ES-I3 (cell line): Measurements from ENCODE around the gene LYPD6B.

ENCODE experiments used
- H3K36me3 ChIP-seq: 2 replicates; pipeline ENCODE4 v1.6.1; 2013; ENCODE audit warnings: mild to moderate bottlenecking, low read length, control low read depth, moderate library complexity; ENCODE audit not compliant: insufficient read depth
- H3K4me1 ChIP-seq: 2 replicates; pipeline ENCODE4 v1.6.1; 2013; ENCODE audit warnings: mild to moderate bottlenecking, control low read depth, low read length; ENCODE audit not compliant: insufficient read depth
- H3K9ac ChIP-seq: 2 replicates; pipeline ENCODE4 v1.6.1; 2013; ENCODE audit warnings: low read depth, mild to moderate bottlenecking, low read length, moderate library complexity
- H3K9me3 ChIP-seq: 2 replicates; pipeline ENCODE4 v1.6.1; 2013; ENCODE audit warnings: mild to moderate bottlenecking, low read length, moderate library complexity; ENCODE audit not compliant: control insufficient read depth, insufficient read depth

LYPD6B gene

DNA sequence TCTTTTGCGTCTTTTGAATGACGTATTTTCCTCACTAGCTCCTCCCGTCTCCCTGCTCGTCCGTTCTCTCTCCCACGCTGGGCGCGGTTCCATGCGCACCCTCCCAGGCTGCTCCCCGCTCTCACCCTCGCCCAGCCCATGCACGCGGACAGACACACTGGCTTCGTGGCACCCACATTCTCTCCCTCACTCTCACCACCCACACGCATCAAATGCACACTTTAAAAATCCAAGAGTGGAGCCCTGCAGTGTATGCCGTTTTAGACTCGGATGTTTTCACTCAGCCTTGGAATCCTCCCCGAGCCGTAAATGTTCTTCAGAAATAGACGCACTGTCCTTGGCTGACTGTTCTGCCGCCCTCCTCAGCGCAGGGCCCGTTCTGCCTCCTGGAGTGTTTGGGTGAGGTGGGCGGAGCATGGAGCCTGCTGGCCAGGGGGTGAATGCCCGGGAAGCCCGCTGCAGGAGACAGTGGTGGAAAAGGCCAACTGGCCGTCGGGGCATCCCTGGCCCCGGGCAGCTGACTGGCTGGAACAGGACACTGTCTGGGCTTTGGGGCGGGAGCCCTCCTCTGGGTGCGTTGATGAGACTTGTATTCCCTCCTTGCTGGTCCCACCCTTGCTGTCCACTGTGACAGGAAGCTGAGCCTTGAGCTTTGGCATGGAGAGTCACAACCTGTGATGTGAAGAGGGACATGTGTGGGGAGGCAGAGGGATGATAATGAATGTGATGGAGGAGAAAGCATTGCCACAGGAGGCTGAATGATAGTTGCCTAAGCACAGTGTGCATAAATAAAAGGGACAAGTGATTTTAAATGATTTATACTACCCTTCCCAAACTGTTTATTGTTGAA, 35.4 kb upstream of the LYPD6B start:
- Histone ChIP-seq H3K9me3 (no peaks in the 10 kb centered on the region; the same call in 1 of the 2 replicates), H3K36me3 (peaks cover 20% of the 10 kb centered on the region; the same call in 1 of the 2 replicates), H3K9ac (no peak overlapping the region), H3K4me1 (peaks cover 14% of the 10 kb centered on the region)

DNA sequence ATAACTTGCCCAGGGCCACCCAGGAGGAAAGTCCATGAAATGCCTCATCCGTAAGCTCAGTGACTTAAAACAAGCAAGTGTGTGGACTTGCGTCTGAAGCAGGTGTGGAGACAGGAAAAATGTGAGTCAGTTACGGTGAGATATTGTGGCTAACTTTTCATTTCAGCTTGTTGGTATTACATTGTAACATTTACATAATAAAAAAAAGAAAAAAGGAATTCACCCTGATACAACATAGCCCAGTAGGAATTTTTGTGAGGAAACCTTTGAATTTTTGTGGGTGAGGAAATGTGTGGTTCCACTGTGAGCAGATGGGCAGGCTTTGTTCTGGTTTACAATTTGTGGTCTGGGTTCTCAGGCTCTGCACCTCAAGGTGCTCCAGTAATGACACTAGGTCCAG, 33.7 kb upstream of the LYPD6B start:
- H3K9me3 ChIP-seq, result no peaks in the 10 kb centered on the region; the same call in 1 of the 2 replicates
- peaks cover 20% of the 10 kb centered on the region; the same call in 1 of the 2 replicates for H3K36me3 ChIP-seq
- no peak overlapping the region for H3K9ac ChIP-seq
- peaks cover 16% of the 10 kb centered on the region for H3K4me1 ChIP-seq

DNA sequence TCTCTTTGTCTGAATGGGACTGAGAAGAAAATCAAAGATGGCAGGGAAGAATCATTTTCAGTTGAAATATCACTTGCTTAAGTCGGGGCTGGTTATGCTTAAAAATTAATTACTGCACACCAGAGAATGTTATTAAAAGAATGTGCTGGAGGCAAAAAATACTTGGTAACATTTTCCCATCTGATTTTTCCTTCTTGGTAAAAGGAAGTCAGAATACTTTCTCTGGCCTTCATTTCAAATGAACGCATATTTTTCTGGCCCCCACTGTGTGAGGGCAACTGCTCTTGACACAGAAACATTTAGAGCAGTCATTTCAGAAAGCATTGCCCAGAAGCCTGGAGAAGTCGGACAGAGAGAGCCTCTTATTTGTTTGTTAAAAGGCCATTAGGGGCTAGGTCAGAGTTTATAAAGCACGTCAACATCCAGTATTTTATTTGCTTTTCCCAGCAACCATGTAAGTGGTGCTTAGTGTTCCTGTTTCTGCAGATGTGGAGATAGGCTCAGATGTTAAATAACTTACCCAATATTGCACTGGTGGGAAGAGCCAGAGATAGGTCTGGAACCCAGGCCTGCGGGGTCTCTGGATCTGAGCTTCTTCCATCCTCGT, 32.9 kb upstream of the LYPD6B start:
- no peak overlapping the region for H3K9ac ChIP-seq
- H3K36me3 ChIP-seq, result peaks cover 20% of the 10 kb centered on the region; the same call in 1 of the 2 replicates
- peaks cover 9% of the 10 kb centered on the region for H3K4me1 ChIP-seq
- H3K9me3 ChIP-seq, result no peaks in the 10 kb centered on the region; the same call in 1 of the 2 replicates

DNA sequence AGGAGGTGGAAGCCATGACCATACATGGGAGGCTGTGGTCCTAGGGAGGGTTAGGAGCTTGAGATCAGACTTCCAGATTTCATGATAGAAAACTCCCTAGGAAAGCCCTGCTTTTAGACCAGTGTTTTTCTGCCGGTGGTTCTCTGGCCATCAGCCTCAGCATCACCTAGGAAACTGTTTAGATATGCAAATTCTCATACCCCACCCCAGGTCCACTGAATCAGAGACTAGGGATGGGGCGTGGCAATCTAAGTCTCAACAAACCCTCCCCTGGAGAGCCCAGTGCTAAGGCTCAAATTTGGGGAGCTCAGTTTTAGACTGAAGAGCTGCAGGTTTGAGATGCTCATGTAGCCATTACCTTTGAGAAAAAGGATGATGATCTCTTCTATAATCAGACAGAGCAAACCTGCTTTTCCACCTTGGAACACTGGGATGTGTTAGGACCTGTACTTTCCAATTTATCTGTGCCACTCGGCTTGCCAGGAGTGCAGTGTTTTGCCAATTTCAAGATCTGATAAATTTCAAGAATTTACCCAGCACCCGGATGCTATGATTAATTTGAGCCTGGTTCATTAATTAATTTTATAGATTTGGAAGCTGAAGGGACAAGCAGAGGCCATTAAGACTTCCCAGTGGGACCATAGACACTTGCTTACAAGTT, 31.5 kb upstream of the LYPD6B start:
- Histone ChIP-seq H3K36me3 (peaks cover 14% of the 10 kb centered on the region; the same call in 1 of the 2 replicates), H3K4me1 (peaks cover 7% of the 10 kb centered on the region), H3K9ac (no peak overlapping the region), H3K9me3 (no peaks in the 10 kb centered on the region; the same call in 1 of the 2 replicates)

DNA sequence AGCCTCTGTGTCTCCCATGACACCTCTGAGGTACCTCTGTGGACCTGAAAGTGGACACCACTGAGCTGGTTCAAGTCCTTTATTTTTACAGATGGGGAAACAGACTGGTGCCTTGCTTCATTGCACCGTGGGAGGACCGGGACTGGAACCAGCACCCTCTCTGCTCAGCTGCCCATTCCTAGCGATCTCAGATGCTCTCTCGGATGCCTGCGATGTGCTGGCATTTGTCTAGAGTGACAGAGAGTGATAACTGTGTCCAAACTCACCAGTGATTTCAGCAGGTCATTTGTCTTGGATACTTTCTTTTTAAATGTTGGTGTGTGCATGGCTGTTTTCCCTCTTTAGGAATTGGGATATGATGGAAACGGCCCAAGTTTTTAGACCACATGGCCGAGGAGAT, 30.1 kb upstream of the LYPD6B start:
- H3K9me3 ChIP-seq, result no peaks in the 10 kb centered on the region
- H3K9ac ChIP-seq, result no peak overlapping the region
- peaks cover 8% of the 10 kb centered on the region; the same call in 1 of the 2 replicates for H3K36me3 ChIP-seq
- H3K4me1 ChIP-seq, result peaks cover 7% of the 10 kb centered on the region

DNA sequence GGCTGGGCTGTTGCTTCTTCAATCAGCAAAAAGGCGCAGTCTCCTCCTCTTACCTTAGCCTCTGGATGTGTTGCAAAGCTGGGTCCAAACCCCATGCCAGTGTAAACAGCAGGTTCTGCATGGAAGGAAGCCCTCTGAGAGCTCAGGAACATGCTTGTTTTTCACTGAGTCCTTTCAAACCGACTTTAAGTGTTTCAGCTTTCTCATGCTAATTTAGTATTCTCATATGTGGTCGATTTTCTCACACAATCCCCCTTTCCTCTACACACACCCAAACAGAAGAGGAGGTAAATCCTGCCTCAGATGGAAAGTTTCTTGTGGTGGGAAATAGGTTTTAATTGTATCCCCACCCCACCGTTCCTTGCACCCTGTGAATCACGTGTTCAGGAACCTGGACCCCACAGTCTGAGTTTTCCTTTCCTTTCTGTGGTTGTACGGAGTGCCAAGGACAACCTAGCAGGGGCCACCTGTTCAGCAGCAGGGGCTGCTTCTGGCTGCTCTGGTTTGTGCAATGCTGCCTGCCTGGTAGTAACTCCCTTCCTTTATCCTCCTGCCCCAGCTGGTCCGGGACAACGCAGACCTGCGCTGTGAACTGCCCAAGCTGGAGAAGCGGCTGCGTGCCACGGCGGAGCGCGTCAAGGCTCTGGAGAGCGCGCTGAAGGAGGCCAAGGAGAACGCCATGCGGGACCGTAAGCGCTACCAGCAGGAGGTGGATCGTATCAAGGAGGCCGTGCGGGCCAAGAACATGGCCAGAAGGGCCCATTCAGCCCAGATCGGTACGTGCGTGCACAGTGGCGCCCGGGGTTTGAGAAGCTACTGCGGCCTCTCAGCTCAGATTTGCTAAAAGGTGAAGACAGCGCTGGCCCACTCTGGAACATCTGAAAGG, 28.7 kb upstream of the LYPD6B start:
- Histone ChIP-seq H3K36me3 (peaks cover 8% of the 10 kb centered on the region; the same call in 1 of the 2 replicates), H3K9me3 (no peaks in the 10 kb centered on the region), H3K4me1 (peaks cover 7% of the 10 kb centered on the region), H3K9ac (no peak overlapping the region)

DNA sequence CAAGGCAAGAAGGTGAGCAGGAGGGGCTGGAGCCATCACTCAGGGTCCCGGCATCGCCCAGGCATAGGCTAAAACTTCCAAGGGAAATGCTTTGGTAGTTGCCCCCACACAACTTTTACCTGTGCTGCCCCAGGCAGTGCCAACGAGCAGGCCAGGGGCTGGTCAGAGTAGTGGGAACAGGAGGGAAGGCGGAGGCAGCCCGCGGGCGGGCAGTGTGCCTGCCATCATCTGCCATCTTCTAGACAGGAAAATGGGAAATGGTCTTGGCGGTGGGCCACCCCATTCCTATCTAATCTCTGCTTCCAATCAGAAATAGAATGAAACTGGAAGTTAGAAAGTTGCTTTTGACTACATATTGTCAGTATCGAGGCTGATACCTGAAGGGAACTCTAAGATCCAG, 26.0 kb upstream of the LYPD6B start:
- no peaks in the 10 kb centered on the region for H3K9me3 ChIP-seq
- H3K4me1 ChIP-seq, result peaks cover 13% of the 10 kb centered on the region
- peaks cover 14% of the 10 kb centered on the region; the same call in 1 of the 2 replicates for H3K36me3 ChIP-seq
- no peak overlapping the region for H3K9ac ChIP-seq

DNA sequence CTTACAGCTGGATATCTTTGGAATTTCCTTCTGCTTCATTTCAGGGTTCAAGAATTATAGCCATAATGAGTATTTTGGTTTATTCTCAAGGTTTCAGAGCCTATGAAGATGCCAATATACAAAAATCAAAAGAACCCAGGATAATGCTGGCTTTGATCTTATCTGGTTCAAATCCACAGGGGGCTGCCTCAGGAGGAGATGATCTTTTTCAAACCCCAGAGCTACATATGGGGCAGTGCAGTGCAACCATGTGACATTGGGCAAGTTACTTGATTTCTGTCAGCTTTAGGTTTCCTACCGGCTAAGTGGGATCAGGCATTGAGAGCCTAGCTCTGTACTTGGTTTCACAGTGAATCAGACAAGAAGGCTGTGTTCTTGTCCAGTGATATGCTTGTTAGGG, 23.0 kb upstream of the LYPD6B start:
- peaks cover 16% of the 10 kb centered on the region; the same call in 1 of the 2 replicates for H3K36me3 ChIP-seq
- peaks cover 6% of the 10 kb centered on the region for H3K4me1 ChIP-seq
- no peaks in the 10 kb centered on the region for H3K9me3 ChIP-seq
- H3K9ac ChIP-seq, result no peak overlapping the region

DNA sequence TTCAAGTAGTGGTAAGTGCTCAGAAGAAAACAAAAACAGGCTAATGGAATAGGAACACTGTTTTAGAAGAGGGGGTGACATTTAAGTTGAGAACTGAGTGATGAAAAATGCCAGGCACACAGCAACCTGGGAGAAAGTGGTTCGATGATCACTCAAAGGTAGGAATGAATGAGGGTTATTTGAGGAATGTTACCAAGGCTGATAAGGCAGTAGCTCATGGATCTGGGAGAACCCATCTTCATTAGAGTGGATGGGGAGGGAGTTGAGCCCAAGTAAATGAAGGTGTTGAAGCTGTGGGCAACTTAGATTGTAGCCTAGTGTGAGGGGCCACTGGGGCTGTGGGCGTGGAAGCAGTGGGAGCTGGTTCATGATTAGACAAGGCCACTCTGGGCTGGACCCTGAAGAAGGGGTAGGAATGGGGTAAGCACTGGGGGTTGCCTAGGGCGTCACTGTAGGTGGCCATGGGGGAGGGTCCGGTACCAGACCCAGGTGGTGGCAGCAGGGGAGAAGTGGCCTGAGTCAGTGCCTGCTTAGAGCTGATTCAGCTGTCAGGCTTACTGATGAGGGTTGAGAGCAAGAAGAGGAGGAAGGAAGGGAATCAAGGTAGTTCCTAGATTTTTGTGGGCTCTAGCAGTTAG, 22.5 kb upstream of the LYPD6B start:
- Histone ChIP-seq H3K9ac (no peak overlapping the region), H3K36me3 (peaks cover 16% of the 10 kb centered on the region; the same call in 1 of the 2 replicates), H3K4me1 (peaks cover 6% of the 10 kb centered on the region), H3K9me3 (no peaks in the 10 kb centered on the region)

DNA sequence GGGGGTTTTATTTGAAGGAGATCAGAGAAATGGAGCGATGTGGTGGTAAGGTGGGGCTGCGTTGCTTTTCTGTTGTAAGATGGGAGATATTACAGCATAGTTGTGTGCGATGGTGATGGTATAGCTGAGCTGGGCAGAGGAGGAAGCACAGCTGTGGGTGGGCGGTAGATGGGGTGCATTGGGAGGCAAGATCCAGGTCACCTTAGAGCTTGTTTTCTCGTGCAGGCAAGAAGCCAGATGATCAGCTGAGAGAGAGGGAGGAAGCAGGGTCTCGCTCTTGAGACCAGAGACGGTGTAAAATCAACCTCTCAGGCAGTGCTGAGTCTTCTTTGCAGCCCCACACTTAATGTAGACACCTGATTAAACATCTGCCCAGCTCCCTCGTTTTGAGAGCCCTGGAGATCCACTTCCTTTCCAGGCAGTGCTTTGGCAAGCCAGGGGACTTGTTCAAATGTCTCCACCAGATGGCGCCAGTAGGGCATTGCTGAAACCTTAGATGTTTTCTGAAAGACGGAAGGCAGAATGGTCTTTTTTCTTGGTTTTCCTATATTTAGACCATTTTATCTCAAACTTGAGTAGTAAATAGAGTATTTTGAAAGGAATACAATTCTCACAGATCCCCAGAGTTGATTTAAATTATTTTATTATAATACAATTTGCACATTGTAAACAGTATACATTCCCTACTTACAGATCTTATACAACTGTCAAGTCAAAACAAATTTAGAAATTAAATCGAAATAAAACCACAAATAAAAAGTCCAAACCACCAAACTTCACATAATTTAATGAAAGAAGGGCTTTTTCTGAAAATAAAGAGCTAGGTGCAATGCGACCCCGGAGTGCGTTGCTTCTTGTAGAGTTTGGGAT, 21.1 kb upstream of the LYPD6B start:
- Histone ChIP-seq H3K9me3 (no peaks in the 10 kb centered on the region), H3K4me1 (peaks cover 6% of the 10 kb centered on the region), H3K9ac (no peak overlapping the region), H3K36me3 (peaks cover 11% of the 10 kb centered on the region; the same call in 1 of the 2 replicates)

DNA sequence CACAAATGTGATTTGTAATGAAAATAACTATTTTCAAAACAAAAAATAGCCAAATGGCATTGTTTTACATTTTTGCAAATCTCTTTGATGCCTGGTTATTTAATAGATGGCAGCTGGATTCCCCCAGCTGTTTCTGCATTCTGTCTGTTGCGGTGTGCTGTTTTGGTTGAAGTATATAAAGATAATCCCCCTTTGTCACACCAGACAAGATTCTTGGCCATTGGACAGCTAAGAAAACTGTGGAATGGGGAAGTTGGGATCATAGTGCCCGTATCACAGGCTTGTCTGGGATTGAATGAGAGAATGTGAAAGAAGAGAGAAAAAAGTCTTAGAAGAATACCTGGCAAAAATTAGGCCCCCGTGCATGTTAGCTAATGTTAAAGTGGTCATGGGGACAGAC, 19.5 kb upstream of the LYPD6B start:
- H3K9ac ChIP-seq, result no peak overlapping the region
- H3K9me3 ChIP-seq, result no peaks in the 10 kb centered on the region
- H3K36me3 ChIP-seq, result peaks cover 8% of the 10 kb centered on the region; the same call in 1 of the 2 replicates
- peaks cover 6% of the 10 kb centered on the region for H3K4me1 ChIP-seq

DNA sequence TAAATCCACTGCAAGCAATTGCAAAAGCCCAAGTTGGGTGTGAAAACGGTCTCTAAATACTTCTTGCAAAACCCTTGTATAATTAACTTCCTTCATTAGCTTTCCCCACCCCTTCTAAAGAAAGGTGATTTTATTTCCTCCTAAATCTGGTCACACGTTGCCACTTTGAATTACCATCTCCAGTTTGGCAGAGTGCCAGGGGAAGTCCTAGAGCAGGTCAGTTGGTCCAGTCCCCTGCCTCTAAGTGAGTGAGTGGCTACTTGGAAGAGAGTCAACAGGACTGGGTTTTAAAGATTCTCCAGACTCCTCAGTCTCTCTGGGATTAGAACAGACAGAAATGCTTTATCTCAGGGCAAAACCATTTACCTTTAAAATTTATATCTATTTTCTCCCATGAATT, 18.7 kb upstream of the LYPD6B start:
- peaks cover 8% of the 10 kb centered on the region; the same call in 1 of the 2 replicates for H3K36me3 ChIP-seq
- no peaks in the 10 kb centered on the region for H3K9me3 ChIP-seq
- H3K9ac ChIP-seq, result no peak overlapping the region
- peaks cover 6% of the 10 kb centered on the region for H3K4me1 ChIP-seq
